A673 (cell line): ENCODE results near the gene PSMB2. TPM values are rescaled to one million over a fixed set of nuclear protein-coding genes. Genes with fewer than 3 reads are reported as not detected.

Source experiments
- BruUV-seq: library from RNA; stranded (reverse); fragments of 400-500 nt; replicated peaks from 2 replicates; lab custom pipeline; 2021; lab: Mats Ljungman, UMichigan
- CTCF ChIA-PET: fragments of 300-600 bp; sonication (Branson Sonifier 250); formaldehyde crosslinking; loops from one replicate; lab custom pipeline; 2022; ENCODE audit warnings: antibody characterized with exemption; lab: Charles Lee
- POLR2A ChIA-PET: fragments of 300-600 bp; sonication (Branson Sonifier 250); formaldehyde crosslinking; loops from one replicate; lab custom pipeline; 2022; ENCODE audit warnings: antibody characterized with exemption; ENCODE audit not compliant: low non-redundant PET; lab: Charles Lee
- DNase-seq: peaks from one replicate; pipeline ENCODE4 v3.0.0-alpha.2; 2015; ENCODE audit warnings: low spot score
- H3K27ac ChIP-seq: fragments of 200-600 bp; sonication (generic); 2 replicates; pipeline ENCODE4 v1.5.1; 2016; ENCODE audit warnings: mixed run types, low read depth, mild to moderate bottlenecking, mixed read lengths, antibody characterized with exemption, low read length; ENCODE audit not compliant: poor library complexity, severe bottlenecking
- H3K27me3 ChIP-seq: fragments of 200-600 bp; sonication (generic); replicated peaks from 2 replicates; pipeline ENCODE4 v1.6.1; 2017; ENCODE audit warnings: mixed run types, low read depth, mild to moderate bottlenecking, mixed read lengths, antibody characterized with exemption, low read length; ENCODE audit not compliant: insufficient read depth, poor library complexity
- H3K36me3 ChIP-seq: fragments of 200-600 bp; sonication (generic); 2 replicates; pipeline ENCODE4 v1.6.1; 2016; ENCODE audit warnings: mixed run types, mild to moderate bottlenecking, mixed read lengths, antibody characterized with exemption, low read length; ENCODE audit not compliant: insufficient read depth, poor library complexity, severe bottlenecking
- H3K4me1 ChIP-seq: fragments of 200-600 bp; sonication (generic); 2 replicates; pipeline ENCODE4 v1.6.1; 2017; ENCODE audit warnings: mixed run types, mild to moderate bottlenecking, mixed read lengths, antibody characterized with exemption, low read length; ENCODE audit not compliant: insufficient read depth, poor library complexity, severe bottlenecking
- H3K4me3 ChIP-seq: fragments of 200-600 bp; sonication (generic); 2 replicates; pipeline ENCODE4 v1.5.1; 2016; ENCODE audit warnings: low read depth, mixed run types, mild to moderate bottlenecking, mixed read lengths, low read length; ENCODE audit not compliant: poor library complexity, severe bottlenecking
- H3K9me3 ChIP-seq: fragments of 200-600 bp; sonication (generic); 2 replicates; pipeline ENCODE4 v1.6.1; 2016; ENCODE audit warnings: mixed run types, low read depth, mild to moderate bottlenecking, mixed read lengths, antibody characterized with exemption, low read length; ENCODE audit not compliant: poor library complexity, severe bottlenecking
- CTCF ChIP-seq: fragments of 300-800, 200-600 bp; sonication (generic); conservative IDR thresholded peaks from 2 replicates; pipeline ENCODE4 v1.5.1; 2017; ENCODE audit warnings: low read depth, mild to moderate bottlenecking, antibody characterized with exemption, low read length, moderate library complexity, mixed read lengths
- EZH2 ChIP-seq: fragments of 200-600 bp; sonication (generic); IDR thresholded peaks from 2 replicates; pipeline ENCODE4 v1.6.1; 2017; ENCODE audit warnings: borderline replicate concordance, low read depth, mild to moderate bottlenecking, mixed read lengths, antibody characterized with exemption, low read length; ENCODE audit not compliant: poor library complexity, severe bottlenecking
- intact Hi-C: fragments of 100-400 bp; cut with micrococcal nuclease; formaldehyde crosslinking; loops from one replicate; pipeline ENCODE4 v1.10.0; 2022; ENCODE audit not compliant: unreplicated experiment
- total RNA-seq: library from RNA; stranded (reverse); gene quantifications from 2 replicates; pipeline ENCODE4 v1.2.3, GENCODE V29; 2021

The PSMB2 gene
- total RNA-seq, 1 experiment from 2014 or later = 169 TPM

GRCh38 chr1:35657851-35658250, 16.5 kb upstream of the PSMB2 start:
- Histone ChIP-seq H3K27me3 (no peaks in the 10 kb centered on the region), H3K36me3 (no peaks in the 10 kb centered on the region), H3K27ac (no peak overlapping the region), H3K9me3 (no peaks in the 10 kb centered on the region), H3K4me3 (no peak overlapping the region), H3K4me1 (no peaks in the 10 kb centered on the region)
- TF ChIP-seq CTCF (no peak), EZH2 (no peak)
- intact Hi-C loops = no loop called here
- POLR2A ChIA-PET = no interaction called here
- BruUV-seq = no TSS peak
- no peak for DNase-seq
- CTCF ChIA-PET = interaction anchor here (0.7 kb wide), 1 partner anchor 57 kb away, joined by 5 read pairs; no protein-coding TSS in a partner anchor

- Histone ChIP-seq H3K27ac (no peak overlapping the region), H3K4me1 (no peaks in the 10 kb centered on the region), H3K27me3 (no peaks in the 10 kb centered on the region), H3K9me3 (no peaks in the 10 kb centered on the region), H3K36me3 (no peaks in the 10 kb centered on the region), H3K4me3 (no peak overlapping the region)
- TF ChIP-seq CTCF = no peak
- no peak for TF ChIP-seq EZH2
- POLR2A ChIA-PET = interaction anchor here (0.6 kb wide), 1 partner anchor 15 kb away, joined by 5 read pairs; no protein-coding TSS in a partner anchor
- intact Hi-C loops = no loop called here
- CTCF ChIA-PET = no interaction called here
- no TSS peak for BruUV-seq
- no peak for DNase-seq
These were observed 15.5 kb upstream of the PSMB2 start for GRCh38 chr1:35656863-35657232.

- TF ChIP-seq EZH2 = no peak
- no peak for TF ChIP-seq CTCF
- Histone ChIP-seq H3K27ac (no peak overlapping the region), H3K36me3 (no peaks in the 10 kb centered on the region), H3K4me3 (no peak overlapping the region), H3K9me3 (no peaks in the 10 kb centered on the region), H3K4me1 (no peaks in the 10 kb centered on the region), H3K27me3 (no peaks in the 10 kb centered on the region)
- POLR2A ChIA-PET = interaction anchor here (0.6 kb wide), 1 partner anchor 14 kb away, joined by 5 read pairs; no protein-coding TSS in a partner anchor
- CTCF ChIA-PET = interaction anchor here (0.6 kb wide), 1 partner anchor 14 kb away, joined by 3 read pairs; no protein-coding TSS in a partner anchor
- DNase-seq = no peak
- no TSS peak for BruUV-seq
- intact Hi-C loops = no loop called here
These were observed 15.0 kb upstream of the PSMB2 start for GRCh38 chr1:35656148-35656862.
